GM12801 (cell line): Measurements from ENCODE around the gene MUTYH.

ENCODE experiments used
- TF ChIP-seq, protein P1 (sequence below): IDR thresholded peaks from one replicate; pipeline ENCODE4 v1.5.1; 2011; ENCODE audit warnings: control low read depth; ENCODE audit not compliant: insufficient read length; ENCODE audit errors: extremely low read depth

Gene MUTYH

DNA sequence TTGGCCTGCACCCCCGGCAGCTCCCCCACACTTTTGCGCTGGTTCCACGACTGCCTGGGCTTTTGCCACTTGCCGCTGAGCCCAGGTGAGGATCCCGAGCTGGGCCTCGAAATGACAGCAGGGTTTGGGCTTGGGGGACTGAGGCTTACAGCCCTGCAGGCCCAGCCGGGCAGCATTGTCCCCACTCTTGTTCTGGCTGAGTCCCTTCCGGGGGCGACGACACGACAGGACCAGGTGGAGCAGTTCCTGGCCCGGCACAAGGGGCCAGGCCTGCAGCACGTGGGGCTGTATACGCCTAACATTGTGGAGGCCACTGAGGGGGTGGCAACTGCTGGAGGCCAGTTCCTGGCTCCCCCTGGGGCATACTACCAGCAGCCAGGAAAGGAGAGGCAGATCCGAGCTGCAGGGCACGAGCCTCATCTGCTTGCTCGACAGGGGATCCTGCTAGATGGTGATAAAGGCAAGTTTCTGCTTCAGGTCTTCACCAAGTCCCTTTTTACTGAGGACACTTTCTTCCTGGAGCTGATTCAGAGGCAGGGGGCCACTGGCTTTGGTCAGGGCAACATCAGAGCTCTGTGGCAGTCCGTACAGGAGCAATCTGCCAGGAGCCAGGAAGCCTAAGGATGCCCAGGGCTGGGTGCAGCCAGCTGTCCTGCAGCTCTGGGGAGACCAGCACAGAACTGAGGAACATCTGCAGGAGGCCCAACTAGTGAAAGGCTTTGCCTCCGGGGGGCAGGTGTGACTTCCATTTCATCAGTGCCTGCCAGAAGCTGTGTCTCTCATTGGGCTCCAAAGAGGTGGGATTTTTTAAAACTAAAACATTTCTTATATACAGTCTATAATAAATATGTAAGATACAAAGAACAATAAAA, 12.4 kb downstream of the MUTYH start:
- TF ChIP-seq, protein P1, sequence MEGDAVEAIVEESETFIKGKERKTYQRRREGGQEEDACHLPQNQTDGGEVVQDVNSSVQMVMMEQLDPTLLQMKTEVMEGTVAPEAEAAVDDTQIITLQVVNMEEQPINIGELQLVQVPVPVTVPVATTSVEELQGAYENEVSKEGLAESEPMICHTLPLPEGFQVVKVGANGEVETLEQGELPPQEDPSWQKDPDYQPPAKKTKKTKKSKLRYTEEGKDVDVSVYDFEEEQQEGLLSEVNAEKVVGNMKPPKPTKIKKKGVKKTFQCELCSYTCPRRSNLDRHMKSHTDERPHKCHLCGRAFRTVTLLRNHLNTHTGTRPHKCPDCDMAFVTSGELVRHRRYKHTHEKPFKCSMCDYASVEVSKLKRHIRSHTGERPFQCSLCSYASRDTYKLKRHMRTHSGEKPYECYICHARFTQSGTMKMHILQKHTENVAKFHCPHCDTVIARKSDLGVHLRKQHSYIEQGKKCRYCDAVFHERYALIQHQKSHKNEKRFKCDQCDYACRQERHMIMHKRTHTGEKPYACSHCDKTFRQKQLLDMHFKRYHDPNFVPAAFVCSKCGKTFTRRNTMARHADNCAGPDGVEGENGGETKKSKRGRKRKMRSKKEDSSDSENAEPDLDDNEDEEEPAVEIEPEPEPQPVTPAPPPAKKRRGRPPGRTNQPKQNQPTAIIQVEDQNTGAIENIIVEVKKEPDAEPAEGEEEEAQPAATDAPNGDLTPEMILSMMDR: no peak

DNA sequence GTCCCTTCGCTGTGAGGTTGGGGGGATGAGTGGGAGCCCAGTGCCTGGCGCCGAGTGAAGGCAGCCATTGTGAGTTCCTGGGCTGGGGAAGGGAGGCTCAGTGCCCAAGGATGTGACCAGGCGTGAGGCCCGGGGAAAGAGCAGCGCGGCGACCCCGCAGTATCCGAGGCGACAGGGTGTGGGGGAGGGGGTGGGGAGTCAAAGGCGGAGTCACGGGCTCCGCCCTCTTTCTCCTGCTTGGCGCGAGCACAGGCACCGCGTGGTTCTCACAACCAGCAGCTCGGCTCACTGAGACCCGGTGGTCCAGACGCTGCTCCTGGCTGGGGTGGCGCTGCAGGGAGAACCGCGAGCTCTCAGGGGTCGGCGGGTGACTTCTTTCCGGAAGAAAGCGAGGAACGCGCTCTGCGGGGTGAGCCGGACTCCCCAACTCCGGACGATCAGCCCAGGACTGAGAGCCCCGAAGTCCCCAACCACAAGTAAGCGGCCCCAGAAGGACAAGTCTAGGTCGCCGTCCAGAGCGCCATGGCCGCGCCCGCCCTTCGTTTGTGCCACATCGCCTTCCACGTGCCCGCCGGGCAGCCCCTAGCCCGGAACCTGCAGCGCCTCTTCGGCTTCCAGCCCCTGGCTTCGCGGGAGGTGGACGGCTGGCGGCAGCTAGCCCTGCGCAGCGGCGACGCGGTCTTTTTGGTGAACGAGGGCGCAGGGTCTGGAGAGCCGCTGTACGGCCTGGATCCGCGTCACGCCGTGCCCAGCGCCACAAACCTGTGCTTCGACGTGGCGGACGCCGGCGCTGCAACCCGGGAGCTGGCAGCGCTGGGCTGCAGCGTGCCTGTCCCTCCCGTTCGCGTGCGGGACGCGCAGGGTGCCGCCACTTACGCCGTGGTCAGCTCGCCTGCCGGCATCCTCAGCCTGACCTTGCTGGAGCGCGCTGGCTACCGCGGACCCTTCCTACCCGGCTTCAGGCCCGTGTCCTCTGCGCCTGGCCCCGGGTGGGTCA, 13.3 kb downstream of the MUTYH start, which contains the start of gene HPDL:
Gene HPDL, plus strand, starts transcription at position 269 of the 997 bp plus-strand sequence. Its CDS starts 254 bp downstream, at position 523.
- TF ChIP-seq, protein P1: no peak

DNA sequence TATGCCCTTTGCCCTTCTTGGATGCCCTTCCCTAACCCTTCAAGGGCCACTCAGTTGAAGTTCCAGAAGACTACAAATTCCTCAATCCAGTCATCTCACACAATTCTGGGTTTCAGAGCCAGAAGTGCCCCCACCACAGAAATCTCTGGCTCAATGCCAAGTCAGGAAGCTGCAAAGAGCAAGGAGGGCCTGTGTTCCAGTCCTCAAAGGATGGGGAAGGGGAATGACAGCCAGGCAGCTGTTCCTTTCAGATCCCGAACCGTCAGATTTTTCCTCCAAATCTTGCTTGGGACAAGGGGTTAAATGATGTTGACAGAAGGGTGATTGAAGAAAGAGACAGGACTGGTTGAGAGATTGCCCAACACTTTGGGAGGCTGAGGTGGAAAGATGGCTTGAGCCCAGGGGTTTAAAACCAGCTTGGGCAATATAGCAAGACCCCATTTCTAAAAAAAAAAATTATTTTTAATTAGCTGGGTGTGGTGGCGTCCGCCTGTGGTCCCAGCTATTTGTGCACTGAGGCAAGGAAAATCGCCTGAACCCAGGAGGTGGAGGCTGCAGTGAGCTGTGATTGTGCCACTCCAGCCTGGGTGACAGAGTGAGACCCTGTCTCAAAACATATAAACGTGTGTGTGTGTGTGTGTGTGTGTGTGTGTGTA, 14.3 kb downstream of the MUTYH start:
- TF ChIP-seq, protein P1: no peak

DNA sequence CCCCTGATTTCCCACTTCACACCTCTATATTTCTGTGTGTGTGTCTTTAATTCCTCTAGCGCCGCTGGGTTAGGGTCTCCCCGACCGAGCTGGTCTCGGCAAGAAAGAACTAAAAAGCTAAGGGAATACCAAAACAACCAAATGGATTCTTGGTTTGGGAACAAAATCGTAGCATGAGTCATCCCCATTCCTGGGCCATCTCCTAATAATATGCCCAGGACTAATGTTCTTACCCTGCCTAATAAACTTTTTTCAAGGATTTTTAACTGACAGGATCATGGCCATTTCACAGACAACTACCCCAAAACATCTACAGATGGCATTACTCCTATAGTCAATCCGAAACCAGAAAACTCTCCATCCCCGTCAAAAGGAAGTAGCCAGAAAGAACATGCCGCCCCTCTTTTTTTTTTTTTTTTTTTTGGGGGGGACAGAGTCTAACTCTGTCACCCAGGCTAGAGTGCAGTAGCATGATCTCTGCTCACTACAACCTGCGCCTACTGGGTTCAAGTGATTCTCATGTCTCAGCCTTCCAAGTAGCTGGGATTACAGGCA, 17.7 kb downstream of the MUTYH start:
- TF ChIP-seq, protein P1: no peak

DNA sequence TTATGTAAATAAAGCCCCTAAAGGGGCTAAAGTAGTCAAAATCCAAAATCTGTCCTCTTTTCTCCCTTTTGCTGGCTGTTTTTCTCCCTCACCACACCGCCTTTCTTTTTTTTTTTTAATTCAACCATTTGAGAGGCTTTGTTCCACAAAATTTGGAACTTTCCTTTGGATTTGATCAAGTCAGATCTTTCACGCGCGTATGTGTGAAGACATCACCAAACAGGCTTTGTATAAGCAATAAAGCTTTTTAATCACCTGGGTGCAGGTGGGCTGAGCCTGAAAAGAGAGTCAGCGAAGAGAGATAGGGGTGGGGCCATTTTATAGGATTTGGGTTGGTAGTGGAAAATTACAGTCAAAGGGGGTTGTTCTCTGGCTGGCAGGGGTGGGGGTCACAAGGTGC, 18.8 kb downstream of the MUTYH start:
- TF ChIP-seq, protein P1: no peak

DNA sequence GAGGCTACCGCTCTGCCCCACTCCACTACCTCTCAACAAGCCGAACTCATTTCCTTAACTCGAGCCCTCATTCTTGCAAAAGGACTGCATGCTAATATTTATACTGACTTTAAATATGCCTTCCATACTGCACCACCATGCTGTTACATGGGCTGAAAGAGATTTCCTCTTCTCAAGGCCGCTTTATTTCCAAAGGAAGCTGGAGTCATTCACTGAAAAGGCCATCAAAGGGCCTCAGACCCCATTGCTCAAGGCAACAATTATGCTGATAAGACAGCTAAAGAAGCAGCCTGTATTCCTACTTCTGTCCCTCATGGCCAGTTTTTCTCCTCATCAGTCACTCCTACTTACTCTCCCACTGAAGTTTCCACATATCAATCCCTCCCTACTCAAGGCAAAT, 20.5 kb downstream of the MUTYH start:
- TF ChIP-seq, protein P1: no peak
